ENCODE measurements around the gene ING5. TPM values are rescaled to one million over a fixed set of nuclear protein-coding genes. Genes with fewer than 3 reads are reported as not detected.

ING5 gene
- total RNA-seq, 1 donor from 2014 or later: 32.4 TPM

DNA sequence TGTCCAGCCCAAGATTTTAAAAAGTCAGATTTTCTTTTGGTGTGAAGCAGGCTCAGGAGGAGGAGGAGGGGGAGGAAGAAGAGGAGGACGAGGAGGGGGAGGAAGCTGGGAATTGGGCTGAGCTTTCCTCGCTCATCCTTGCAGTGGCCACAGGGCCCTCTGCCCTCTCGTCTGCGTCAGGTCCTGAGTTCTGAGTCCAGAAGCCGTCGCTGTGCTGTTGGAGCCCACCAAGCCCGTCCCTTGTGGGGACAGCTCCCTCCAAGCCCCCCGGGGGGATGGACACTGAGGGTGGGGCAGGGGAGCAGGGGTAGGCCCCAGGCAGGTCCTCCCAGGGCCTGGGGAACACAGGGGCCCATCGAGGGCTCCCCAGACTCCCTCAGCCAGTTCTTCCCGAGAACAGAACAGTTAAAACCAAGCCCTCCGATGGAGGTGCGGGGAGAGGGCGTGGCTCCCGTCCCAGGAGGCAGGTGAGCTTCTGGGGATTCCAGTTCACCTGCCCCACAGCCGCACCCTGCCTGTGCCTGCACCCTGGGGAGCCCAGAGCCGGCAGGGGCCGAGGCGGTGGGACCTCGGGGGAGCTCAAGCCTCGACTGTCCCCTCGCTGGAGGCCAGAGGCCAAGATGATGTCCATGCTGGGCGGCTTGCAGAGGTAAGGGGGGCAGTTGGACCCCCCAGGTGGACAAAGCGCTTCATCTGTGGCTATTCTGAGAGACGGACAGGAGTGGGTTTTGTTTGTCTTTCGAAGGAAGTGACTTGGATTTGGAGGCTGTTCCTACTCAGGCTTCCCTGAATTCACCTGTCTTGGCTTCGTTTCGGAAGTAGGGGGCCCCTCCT, 74.7 kb downstream of the ING5 start, which contains the start of gene GAL3ST2:
Gene GAL3ST2 (plus strand): TSS at position 487 of the 834 bp plus-strand sequence. CDS start 134 bp downstream, at position 621.
- DNase-seq: no peak

DNA sequence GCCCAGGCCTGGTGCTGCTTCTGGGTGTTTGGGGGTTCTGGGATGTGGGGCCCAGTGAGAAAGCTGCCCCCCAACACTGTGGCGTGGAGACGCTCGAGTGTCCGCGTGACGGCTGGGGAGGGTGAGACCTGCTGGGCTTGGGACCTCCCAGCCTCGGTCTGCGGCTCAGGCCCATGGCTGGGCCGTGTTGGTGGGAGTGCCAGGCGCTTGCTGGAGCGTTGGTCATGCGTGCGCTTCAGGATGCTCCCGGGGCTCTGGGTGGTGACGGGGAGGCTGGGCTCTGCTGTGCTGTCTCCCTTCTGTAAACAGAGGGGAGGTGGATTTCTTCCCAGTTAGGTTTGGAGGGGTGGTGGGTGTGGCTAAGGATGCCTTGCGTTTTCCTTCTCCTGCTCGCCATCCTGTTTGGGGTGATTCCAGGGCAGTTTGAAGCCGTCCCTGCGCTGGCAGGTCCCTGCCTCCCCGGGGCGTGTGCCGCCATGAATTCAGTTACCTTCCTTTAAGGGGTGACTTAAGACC, 75.4 kb downstream of the ING5 start:
- no peak for DNase-seq

DNA sequence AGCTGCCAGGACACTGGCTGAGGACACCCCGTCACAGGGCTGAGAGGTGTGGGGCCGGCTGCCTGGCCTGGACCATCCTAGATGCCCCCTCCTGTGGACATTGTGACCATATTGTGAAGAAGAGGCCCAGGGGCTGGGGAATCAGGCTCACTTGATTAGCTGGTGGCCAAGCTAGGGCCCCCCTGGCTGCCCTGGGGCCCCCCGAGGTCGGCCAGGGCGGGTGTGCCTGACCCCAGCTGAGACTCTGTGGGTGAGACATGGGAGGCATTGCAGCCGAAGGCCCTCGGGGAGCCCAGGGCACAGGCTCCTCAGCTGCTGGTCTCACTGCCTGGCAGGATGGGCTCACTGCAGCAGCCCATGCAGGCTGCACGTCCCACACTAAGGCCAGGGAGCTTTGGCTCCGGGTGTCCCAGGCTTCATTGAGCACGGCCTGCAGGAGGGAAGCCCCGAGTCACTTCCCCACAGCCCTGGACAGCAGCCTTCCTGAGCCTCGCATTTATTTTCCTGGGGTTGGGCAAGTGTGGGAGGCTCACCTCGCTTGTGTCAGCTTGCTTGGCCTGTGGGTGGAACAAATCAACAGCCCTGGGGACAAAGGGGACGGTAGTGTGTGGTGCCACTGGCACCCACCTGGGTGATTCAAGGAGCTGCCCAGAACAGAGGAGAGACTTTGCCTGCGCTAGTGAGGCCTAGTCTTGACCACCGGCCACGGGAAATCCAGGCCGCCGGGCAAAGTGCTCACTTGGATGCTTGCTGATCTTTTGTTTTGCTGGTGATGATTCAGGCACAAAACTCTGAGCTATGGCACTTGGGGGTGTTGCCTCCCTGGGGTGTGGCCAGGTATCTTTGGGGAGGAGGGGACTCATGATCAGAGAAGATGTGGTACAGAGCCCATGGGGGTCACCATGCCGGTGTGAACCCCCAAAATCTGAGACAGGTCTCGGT, 76.1 kb downstream of the ING5 start:
- no peak for DNase-seq

Other genes with a start within 250 kb of the ING5 start
- gene STK25, start 193.5 kb upstream of the ING5 start, total RNA-seq: 107 TPM
- gene BOK, start 143.3 kb upstream of the ING5 start, total RNA-seq: 17.9 TPM
- 20.0 TPM for gene THAP4, start 64.9 kb upstream of the ING5 start, total RNA-seq
- 50.2 TPM for gene ATG4B, start 64.3 kb upstream of the ING5 start, total RNA-seq
- gene DTYMK, start 15.2 kb upstream of the ING5 start, total RNA-seq: 13.8 TPM
- gene D2HGDH, start 32.6 kb downstream of the ING5 start, total RNA-seq: 16.4 TPM
- gene GAL3ST2, start 74.8 kb downstream of the ING5 start, total RNA-seq: 0.30 TPM
- 0.30 TPM for gene NEU4, start 107.2 kb downstream of the ING5 start, total RNA-seq
- gene PDCD1, start 156.9 kb downstream of the ING5 start, total RNA-seq: 0.10 TPM
- not detected for gene RTP5, start 167.7 kb downstream of the ING5 start, total RNA-seq